ENCODE results near the gene VAMP7. TPM values are rescaled to one million over a fixed set of nuclear protein-coding genes. Genes with fewer than 3 reads are reported as not detected.

VAMP7 gene
- total RNA-seq, 1 experiment from 2014 or later: 19.9 TPM

DNA sequence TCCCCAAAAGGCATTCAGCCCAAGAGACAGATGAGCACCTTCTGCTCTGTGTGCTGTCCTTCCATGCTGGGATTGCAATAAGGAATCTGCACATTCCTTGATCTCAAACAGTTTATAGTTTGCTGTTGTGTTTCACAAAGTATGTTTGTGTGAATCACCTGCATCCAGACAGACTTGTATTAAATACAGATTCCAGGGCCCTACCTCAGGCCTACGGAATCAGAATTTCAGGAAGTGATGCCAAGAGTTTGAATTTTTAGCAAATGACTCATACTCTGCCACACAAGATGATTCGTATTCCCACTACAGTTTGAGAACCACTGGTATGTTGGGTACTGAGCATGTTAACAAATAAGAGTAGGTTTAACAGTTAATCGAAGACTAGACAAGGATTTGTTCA, 7.0 kb downstream of the VAMP7 start:
- Histone ChIP-seq H3K27me3 (ENCODE audit: insufficient read depth, low read length) (no peaks in the 10 kb centered on the region), H3K56ac (ENCODE audit: insufficient read length, low read depth, low read length) (no peak overlapping the region), H3K9ac (ENCODE audit: extremely low read depth, insufficient read length, low read length) (no peak overlapping the region), H3K14ac (ENCODE audit: insufficient read depth, low read length) (no peak overlapping the region), H2AK5ac (ENCODE audit: insufficient read length, low read length) (no peak overlapping the region), H4K8ac (replicated peaks; ENCODE audit: insufficient read length, low read depth, low read length) (no peak overlapping the region), H2BK5ac (ENCODE audit: insufficient read length, low read length) (no peak overlapping the region), H4K20me1 (ENCODE audit: control insufficient read depth, insufficient read depth, insufficient read length) (no peaks in the 10 kb centered on the region), H3K79me1 (ENCODE audit: insufficient read depth, low read depth, low read length, poor library complexity, severe bottlenecking) (no peaks in the 10 kb centered on the region), H3K23ac (ENCODE audit: insufficient read length, low read depth, low read length) (no peak overlapping the region), H3K9me3 (ENCODE audit: control insufficient read depth, low read depth, low read length) (peaks cover 13% of the 10 kb centered on the region), H3K4me2 (ENCODE audit: insufficient read depth, insufficient read length, low read length) (no peak overlapping the region), H3K4ac (ENCODE audit: low read depth, low read length) (no peak overlapping the region), H2BK120ac (ENCODE audit: low read depth, low read length, poor library complexity, severe bottlenecking) (no peak overlapping the region), H4K5ac (ENCODE audit: insufficient read length, low read depth, low read length) (no peak overlapping the region), H4K91ac (ENCODE audit: insufficient read length, low read depth, low read length) (no peak overlapping the region), H3K18ac (ENCODE audit: insufficient read length, low read depth, low read length) (no peak overlapping the region), H3K23me2 (ENCODE audit: insufficient read length, low read depth, low read length, poor library complexity, severe bottlenecking) (no peaks in the 10 kb centered on the region), H2BK15ac (ENCODE audit: low read depth, low read length) (no peak overlapping the region), H2AFZ (ENCODE audit: low read length) (no peak overlapping the region), H3K4me1 (ENCODE audit: insufficient read depth, low read length) (no peaks in the 10 kb centered on the region), H3K27ac (ENCODE audit: insufficient read length, low read depth, low read length) (no peak overlapping the region), H2BK12ac (ENCODE audit: insufficient read length, low read depth, low read length) (no peak overlapping the region), H2BK20ac (ENCODE audit: low read depth, low read length, poor library complexity, severe bottlenecking) (no peak overlapping the region), H3K79me2 (ENCODE audit: insufficient read depth, low read length) (no peaks in the 10 kb centered on the region), H3T11ph (ENCODE audit: low read length) (no peak overlapping the region)
- Mint-ChIP-seq H3K27ac (no peak overlapping the region), H3K4me1 (no peaks in the 10 kb centered on the region), H3K27me3 (ENCODE audit: low read depth) (no peaks in the 10 kb centered on the region), H3K4me3 (no peak overlapping the region), H3K36me3 (ENCODE audit: insufficient read depth in 1 of 3, low read depth in 3 of 3) (peaks cover 6 to 23% (median 11%) of the 10 kb centered on the region in 3 experiments), H3K9me3 (peaks cover 37 to 53% of the 10 kb centered on the region in 2 experiments)
- no CpG with 5 or more reads among the region's 3 CpGs for WGBS (ENCODE audit: extremely low coverage, insufficient read length, low lambda C conversion rate)
- DNase-seq: no peak
- TF ChIP-seq, protein P1, sequence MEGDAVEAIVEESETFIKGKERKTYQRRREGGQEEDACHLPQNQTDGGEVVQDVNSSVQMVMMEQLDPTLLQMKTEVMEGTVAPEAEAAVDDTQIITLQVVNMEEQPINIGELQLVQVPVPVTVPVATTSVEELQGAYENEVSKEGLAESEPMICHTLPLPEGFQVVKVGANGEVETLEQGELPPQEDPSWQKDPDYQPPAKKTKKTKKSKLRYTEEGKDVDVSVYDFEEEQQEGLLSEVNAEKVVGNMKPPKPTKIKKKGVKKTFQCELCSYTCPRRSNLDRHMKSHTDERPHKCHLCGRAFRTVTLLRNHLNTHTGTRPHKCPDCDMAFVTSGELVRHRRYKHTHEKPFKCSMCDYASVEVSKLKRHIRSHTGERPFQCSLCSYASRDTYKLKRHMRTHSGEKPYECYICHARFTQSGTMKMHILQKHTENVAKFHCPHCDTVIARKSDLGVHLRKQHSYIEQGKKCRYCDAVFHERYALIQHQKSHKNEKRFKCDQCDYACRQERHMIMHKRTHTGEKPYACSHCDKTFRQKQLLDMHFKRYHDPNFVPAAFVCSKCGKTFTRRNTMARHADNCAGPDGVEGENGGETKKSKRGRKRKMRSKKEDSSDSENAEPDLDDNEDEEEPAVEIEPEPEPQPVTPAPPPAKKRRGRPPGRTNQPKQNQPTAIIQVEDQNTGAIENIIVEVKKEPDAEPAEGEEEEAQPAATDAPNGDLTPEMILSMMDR (conservative IDR thresholded peaks at IDR 0.05): no peak

Data from H9 (cell line).